ENCODE measurements around the gene PRPF6.
"Not testable (repeated sequence)": the region's sequence is repeated elsewhere in the genome, so short reads cannot be mapped to it uniquely, and the experiment has no call there.

The PRPF6 gene

DNA sequence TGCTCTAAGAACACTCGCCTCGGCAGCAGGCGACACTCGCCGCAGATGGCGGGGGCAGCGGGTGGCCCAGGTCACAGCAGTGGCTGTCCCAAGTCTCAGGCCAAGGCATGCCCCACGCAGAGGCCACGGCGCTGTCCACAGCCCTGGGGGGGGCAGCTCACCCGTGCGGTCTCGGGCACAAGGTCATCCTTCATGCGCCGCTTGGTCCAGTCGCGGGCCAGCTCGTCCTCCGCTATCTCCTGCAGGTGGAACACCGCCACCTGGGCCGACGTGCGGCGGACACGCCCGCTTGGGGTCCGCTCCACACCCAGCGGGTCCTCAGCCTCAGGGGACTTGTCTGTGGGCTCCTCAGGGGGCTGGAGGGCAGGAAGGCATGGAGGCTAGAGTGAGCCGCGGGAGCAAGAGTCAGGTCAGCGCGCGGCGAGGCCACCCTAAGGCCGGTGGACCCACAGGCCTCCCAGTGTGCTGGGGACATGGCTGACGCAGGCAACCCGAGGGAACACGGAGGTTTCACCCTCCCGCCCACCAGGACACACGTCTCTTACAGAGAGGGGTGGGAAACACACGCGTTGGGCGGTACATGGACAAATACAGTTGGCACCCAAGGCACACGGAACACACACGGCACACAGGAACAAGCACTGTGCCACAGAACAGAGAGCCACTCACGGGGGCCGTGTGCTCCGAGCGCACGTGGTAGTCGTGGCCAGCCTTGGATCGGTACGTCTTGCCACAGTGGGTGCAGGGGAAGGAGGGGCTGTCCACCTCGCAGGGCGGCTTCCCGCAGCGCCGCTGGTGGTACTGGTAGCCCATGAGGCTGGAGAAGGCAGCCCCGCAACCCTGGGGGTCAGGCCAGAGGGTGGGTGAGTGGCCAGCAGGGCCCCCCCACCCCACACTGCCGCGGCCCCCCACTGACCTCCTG lies 18.2 kb upstream of the PRPF6 start:
- no peak for DNase-seq

DNA sequence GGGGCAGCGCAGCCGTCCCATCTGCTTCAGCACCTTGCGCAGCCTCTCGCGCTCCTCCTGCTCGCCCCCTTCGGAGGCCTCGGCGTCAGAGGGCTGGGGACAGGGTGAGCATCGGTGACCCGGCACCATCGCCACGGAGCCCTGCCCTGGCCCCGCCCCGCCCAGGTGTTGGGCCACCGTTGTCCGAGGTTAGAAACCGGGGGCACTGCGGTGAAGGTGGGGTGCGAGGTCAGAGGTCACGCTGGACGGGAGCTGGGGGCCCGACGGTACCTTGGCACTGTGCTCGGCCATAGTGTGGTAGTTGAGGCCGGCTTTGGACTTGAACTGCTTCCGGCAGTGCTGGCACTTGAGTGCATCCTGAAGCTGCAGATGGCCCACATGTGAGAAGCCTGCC lies 17.6 kb upstream of the PRPF6 start:
- no peak for DNase-seq

DNA sequence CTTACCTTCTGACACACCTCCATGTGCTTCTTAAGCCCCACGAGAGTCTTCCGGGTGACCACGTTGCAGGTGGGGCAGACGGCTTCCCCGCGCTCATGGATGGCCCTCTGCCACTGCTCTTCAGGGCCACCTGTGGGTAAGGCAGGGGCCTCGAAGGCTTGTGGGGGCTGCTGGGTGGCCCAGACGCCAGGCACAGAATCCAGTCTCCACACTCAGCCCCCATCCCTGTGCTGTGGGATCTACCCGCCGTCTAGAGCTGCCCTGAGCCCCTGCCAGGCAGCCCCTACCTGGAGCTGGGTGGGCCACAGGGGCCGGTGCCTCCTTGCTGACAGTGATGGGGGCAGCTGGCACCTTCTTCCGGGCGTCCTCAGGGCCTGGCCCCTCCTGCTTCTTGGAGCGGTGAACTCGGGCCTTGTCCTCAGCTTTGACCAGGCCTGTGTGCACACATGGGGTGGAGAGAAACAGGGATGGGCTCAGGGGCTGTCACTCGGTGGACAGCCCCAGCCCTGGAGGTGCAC lies 17.1 kb upstream of the PRPF6 start:
- no peak for DNase-seq

DNA sequence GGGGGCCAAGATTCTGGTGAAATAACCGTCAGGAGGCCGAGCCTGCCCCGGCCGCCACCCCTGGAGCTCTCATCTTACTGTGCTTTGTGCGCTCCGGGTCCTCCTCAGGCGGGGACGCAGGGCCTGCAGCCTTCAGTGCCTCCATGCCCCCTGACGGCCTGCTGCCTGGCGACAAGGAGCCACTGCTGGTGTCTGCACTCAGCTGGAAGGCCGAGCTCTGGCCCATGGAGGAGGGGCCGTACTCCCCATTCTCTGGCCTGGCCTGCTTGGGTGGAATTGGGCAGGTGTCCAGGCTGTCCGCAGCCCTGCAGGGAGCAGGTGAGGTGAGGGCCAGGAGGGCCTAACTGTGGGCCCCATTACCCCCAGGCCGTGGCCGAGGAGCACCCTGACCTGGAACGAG lies 16.5 kb upstream of the PRPF6 start:
- DNase-seq = no peak

DNA sequence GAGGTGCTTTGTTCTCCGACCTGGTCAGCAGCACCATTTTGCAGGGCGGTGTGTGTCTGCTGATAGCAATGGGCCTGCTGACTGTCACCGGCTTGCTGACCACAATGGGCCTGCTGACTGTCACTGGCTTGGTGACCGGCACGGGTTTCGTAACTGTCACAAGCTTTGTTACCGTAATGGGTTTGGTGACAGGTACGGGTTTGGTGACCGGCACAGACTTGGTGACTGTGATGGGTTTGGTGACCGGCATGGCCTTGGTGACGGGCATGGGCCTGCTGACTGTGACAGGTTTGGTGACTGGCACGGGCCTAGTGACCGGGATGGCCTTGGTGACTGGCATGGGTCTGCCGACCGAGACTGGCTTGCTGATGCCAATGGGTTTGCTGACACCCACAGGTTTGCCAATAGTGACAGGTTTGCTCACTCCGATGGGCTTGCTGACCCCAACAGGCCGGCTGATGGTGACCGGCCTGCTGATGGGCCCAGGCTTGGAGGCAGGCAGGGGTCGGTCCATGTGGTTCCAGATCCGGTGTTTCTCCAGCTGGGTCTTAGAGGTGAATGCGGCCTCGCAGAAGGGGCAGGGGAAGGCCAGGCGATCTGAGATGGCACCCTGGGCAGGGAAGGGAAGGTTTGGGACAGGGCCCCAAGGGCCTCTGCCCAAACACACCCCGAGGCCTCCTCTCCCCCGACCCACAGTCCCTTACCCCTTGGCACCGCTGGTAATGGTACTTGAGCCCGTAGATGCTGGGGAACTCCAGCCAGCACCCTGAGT lies 14.6 kb upstream of the PRPF6 start:
- DNase-seq = no peak

DNA sequence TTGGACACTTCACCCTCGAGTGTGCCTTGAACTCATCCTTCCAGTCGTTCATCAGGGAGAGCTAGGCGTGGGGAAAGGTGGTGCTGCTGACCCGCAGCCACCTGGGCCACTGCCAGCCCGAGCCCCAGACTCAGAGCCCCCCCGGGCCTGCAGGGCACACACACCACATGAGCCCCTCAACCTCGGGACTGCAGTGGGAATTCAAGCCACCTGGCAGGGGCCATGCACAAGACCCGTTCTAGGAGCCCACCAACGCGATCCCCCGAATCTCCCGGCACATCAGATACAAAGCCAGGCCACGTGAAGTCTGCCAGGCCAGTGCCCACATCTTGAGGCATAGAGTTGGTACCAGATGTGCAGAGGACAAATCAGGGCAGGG lies 14.0 kb upstream of the PRPF6 start:
- DNase-seq = no peak

DNA sequence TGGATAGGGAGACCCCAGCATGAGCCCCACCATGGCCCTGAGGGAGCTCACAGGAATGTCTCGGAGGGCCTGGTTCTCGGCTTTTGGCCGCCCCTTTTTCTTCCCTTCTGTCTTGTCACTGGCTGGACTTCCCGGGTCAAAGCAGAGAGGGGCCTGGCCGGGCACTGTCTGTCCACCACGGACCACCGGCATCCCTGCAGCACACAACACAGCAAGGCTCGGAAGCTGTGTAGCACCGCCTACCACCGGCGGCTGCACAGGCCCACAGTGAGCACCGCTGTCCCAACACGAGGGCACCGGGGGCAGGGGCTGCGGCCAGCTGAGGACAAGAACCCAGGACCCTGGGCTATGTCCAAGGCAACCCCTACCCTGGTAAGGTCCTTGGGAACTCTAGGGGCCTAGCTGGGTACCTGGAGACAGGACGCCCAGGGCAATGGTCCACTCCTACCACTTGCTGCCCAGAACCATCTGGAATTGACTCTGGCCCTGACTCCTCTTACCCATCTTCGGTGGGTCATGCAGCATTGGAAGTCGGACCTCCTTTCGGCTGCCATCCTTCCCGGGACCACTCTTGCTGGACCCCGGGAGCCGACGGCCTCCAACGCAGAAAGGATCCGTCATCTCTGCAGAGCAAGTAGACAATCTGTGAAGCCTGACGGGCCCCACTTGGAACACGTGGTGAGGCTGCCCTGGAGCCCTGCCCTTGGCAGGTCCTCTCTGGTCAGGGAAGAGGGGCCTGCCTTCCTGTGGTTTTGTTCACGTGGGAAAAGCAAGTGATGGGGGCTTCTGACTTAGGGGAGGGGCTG lies 13.4 kb upstream of the PRPF6 start:
- no peak for DNase-seq

DNA sequence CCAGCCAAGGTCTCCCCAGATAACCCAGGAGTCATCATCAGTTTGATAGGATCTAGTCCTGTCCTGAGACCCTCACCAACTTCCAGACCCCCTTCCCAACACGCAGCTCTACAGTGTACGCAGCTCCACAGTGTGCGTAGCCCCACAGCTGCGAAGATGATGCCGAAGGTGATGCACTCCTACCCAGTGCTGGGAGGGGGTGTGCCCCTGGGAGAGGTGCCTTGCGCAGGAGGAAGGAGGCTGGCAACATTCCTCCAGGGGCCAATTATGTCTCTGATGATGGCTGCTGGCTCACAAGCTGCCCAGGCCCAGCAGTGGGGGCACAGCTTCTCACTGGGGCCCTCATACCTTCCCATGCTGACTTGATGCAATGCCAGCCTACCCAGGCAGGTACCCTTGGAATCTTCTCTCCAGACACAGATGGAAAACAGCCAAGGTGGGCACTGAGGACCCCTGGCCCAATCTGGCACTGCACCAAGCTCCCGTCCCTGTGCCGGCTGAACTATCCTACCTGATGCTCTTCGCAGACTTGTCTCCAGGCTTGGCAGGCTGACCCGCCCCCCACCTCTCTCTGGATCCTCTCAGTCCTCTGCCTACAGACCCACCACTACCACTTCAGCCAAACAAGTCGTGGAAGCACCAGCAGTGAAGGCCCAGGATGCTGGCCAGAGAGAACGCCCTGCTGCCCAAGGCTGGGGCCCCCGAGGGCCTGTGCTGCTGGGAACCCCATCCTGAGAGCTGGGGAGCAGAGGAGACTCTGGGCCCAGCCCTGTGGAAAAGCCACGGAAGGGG lies 12.6 kb upstream of the PRPF6 start:
- no peak for DNase-seq

DNA sequence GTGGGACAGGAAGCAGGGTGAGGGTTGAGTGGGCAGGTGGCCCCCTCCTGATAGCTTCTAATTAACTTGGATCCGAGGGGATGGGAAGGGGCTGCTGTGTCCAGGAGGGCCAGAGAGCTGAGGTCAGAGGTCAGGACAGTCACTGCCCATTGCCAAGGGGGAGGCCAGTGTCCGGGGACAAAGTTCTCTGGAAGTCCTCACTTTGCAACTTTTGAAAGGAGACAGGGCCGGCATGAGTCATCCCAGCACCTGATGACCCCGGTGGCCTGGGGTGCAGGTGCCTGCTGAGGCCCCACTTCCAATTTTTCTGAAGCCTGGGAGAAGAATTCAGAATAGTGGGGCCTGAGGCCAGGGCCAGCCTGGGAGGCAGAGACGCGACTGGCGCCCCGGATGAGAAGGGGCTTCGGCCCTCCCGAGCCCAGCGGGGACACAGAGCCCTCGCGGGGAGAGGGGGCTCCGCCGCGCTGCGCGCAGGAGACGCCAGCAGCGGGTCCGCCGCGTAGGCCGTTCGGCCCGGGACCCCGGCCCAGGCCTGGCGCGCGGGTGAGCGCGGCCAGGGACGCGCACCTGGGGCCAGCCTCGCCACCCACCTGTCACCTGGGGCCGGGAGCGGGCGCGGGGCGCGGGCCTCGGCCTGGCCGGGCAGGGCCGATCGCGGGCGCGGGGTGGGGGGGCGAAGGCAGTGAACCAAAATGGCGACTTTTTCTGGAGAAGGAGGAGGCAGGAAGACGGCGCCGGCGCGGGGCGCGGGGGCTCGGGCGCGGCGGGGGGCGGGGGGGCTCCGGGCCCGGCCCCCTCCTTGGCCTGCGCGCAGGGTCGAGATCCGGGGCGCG lies 11.8 kb upstream of the PRPF6 start:
- no peak for DNase-seq

DNA sequence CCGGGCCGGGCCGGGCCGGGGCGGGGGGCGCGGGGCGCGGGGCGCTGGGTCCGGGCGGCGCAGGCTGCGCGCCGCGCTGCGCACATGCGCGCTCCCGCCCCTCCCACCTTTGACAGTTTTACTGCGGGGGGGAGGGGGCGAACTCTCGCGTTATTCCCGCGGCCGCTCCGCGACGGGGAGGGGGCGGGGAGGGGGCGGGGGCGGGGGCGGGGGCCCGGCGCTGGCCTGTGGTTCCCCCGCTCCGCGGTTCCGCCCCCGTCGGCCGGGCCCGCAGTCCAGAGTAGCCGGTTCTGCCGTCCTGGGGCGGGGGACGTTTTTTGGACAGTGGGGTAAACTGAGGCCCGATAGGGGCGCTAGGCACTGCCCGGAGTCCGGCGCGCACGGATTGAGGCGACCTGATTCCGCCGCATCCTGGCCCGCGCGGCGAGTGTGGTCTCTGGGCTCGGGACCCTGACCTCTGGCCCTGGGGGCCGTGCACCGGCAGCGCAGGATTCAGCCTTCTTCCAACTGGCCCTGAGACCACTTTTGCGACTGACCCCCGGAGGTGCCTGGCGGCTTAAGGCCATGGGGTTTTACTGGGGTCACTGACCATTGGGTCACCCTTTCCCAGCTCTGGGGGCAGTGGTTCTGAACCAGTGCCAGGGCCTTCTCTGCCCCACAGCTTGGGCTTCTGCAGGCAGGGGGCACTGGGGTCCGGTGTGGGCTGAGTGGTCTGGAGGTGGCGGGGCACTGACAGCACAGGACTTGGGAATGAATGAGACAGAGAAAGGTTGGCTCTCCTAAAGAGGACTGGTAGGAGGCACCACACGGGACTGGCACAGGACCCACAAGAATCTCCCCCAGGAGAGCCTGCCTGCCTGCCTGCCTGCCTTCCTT lies 10.9 kb upstream of the PRPF6 start, which contains the start of gene ZNF512B:
TSS of gene ZNF512B (minus strand) at position 93 of the 876 bp plus-strand sequence. CDS start 1,980 bp downstream, outside the sequence.
- DNase-seq = no peak

DNA sequence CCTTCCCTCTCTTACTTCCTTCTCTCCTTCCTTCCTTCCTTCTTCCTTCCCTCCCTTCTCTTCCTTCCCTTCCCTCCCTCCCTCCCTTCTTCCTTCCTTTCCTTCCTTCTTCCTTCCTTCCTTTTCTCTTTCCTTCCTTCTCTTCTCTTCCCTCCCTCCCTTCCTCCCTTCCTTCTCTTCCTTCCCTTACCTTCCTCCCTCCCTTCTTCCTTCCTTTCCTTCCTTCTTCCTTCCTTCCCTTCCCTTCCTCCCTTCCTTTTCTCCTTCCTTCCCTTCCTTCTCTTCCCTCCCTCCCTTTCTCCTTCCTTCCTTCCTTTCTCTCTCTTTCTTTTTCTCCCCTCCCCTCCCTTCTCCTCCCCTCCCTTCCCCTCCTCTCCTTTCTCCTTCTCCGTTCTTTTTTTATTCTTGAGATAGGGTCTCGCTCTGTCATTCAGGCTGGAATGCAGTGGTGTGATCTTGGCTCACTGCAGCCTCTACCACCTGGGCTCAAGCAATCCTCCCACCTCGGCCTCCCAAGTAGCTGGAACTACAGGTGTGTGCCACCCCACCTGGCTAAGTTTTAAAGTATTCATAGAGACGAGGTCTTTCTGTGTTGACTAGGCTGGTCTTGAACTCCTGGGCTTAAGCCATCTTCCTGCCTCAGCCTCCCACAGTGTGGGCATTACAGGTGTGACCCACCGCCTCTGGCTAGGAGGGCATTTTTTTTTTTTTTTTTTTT lies 10.1 kb upstream of the PRPF6 start:
- DNase-seq = no peak

DNA sequence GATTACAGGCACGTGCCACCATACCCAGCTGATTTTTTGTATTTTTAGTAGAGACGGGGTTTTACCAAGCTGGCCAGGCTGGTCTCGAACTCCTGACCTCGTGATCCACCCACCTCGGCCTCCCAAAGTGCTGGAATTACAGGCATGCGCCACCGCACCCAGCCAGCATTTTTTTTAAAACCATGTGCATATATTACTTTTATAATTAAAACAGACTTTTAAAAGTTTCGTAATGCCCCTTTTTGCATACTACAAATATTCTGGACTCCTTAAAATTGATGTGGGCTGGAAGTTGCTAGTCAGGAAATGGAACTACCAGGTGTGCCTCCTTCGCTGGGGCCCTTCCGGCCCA lies 9.0 kb upstream of the PRPF6 start:
- DNase-seq = not testable (repeated sequence)

DNA sequence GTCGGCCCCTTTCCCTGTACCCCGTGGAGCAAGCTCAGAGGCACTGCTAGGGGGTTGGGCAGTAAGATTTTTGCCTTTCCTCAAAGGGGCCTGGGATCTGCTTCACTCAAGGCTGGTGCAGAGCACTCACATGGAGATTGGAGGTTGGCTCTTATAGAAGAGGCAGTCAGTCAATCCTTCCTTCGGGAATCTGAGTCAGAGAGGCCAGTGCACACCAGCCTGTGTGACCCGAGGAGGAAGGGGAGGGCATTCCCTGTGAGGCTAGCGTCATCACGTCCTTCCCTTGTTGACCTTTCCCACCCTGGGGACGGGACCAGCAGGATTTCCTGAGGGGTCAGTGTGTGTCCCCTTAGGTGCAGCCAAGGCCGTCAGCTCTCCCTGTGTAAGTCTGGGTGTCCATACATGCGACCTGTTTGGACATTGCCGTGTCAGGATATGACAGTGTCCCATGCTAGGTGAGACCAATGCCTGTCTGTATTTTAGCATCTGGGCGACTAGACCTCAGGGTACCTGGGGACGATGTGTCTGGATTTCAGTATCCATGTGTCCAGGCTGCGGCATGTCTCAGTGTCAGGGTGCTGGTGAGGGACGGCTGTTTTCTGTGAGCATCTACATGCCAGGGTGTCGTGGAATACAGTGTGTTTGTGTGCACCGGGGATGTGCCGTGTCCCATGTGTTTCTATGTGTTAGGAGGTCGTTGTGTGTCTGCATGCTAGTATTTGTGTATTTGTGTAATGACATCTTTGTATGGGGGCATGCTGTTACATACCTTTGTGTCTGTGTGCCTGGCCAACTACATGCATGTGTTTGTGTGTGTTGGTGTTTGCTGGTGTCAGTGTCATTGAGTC lies 8.4 kb upstream of the PRPF6 start:
- no peak for DNase-seq

DNA sequence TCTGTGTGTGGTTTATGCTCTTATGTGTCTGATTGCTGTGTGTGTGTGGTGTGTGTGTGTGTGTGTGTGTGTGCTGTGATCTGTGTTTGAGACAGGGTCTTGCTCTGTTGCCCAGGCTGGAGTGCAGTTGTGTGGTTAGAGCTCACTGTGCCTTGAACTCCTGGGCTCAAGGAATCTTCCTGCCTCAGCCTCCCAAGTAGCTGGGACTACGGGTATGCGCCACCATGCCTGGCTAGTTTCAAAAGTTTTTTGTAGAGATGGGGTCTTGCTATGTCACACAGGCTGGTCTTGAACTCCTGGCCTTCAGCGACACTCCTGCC lies 7.8 kb upstream of the PRPF6 start:
- no peak for DNase-seq

DNA sequence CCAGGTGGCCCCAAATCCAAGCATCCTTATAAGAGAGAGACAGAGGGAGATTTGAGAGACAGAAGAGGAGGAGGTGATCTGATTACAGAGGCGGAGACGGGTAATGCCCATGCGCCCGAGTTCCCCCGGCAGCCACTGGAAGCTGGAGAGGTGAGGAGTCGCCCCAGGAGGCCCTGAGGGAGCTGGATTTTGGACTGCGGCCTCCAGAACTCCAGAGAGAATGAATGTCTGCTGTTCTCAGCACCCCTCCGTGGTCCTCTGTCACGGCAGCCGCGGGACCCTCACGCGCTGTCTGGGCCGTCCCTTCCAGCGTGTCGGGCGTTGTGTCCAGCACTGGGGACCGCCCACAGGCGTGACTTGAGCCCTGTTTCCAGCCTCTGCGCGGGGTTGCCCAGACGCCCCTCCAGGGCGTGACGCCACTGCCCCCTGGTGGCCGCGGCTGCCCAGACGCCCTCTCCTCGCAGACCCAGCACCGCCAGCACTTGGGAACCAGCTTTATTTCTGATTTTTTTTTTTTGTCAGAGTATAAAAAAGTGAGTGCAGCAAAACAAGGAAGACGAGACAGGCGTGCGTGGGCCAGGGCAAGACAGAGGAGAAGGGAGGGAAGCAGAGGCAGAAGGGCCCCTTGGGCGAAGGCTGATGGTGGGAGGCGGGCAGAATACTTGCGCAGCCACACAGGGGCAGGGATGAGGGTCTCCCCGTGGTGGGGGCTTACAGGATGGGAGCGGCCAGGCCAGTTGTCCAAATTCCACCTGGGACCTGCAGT lies 7.1 kb upstream of the PRPF6 start:
- peak; percentile 22 for DNase-seq

DNA sequence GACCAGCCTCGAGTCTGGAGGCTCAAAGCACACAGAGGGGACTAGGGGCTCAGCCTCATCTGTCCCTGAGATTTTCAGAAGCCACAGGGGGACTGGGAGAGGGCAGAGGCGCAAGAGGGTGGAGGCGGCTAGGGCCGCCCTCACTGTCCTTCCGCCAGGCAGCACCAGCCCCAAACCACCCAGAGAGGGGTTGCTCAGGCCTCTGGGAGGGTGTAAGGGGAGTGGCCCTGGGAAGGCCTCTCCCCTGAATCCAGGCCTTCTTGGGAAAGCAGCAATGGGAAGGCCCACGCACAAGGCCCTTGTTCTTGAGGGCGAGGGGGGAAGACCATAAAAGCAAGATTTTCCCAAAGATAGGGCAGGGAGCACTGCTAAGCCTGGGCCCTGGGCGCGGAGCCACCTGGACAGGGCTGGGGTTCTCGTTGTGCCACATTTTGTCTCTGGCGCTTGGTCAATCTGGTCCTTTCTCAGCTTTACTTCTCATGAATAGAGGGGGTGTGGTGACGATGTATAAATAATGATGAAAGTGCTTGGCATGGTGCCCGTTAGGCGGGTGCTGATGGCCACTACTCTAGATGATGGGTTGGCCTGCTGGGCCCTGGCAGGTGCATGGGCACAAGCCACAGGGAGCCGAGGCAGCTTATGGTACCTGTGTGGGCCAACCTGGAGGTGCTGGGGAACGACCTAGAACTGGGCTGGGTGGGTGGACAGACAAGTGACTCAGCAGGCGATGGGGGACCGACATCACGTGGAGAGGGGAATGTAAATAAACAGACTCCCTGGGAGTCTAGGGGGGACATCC lies 6.3 kb upstream of the PRPF6 start:
- peak; percentile 47 for DNase-seq

DNA sequence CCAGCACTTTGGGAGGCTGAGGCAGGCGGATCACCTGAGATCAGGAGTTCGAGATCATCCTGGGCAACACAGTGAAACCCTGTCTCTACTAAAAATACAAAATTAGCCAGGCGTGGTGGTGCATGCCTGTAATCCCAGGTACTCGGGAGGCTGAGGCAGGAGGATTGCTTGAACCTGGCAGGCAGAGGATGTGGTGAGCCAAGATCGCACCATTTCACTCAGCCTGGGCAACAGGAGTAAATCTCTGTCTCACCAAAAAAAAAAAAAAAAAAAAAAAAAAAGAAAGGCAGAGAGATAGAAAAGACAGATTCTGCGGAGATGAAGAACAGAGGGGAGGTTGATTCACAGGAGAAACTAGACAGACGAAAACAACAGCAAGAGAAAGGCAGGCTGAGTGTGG lies 4.4 kb upstream of the PRPF6 start:
- not testable (repeated sequence) for DNase-seq

All from NCI-H748 treated with DMSO at 0.1 percent for 48 hours (cell line).